Measurements from ENCODE around the gene LMNA.
"Not testable (repeated sequence)": the region's sequence is repeated elsewhere in the genome, so short reads cannot be mapped to it uniquely, and the experiment has no call there.

The LMNA gene

DNA sequence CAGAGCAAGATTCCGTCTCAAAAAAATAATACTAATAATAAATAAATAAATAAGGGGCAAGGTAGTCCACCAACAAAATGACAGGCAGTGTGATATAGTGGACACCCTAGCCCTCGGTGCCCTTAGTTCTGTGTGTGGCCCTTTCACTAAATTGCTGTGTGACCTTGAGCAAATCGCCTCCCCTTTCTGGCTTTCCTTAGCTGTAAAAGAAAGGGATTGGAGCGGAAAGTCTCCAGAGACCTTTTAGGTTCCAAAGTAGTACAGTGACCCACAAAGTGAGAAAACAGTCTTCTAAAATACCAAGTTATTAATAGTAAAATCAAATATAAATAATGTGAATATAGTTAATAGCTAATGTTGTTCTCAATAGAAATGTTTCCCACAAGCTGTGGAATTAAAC lies 7.6 kb downstream of the LMNA start:
- no peak for DNase-seq

DNA sequence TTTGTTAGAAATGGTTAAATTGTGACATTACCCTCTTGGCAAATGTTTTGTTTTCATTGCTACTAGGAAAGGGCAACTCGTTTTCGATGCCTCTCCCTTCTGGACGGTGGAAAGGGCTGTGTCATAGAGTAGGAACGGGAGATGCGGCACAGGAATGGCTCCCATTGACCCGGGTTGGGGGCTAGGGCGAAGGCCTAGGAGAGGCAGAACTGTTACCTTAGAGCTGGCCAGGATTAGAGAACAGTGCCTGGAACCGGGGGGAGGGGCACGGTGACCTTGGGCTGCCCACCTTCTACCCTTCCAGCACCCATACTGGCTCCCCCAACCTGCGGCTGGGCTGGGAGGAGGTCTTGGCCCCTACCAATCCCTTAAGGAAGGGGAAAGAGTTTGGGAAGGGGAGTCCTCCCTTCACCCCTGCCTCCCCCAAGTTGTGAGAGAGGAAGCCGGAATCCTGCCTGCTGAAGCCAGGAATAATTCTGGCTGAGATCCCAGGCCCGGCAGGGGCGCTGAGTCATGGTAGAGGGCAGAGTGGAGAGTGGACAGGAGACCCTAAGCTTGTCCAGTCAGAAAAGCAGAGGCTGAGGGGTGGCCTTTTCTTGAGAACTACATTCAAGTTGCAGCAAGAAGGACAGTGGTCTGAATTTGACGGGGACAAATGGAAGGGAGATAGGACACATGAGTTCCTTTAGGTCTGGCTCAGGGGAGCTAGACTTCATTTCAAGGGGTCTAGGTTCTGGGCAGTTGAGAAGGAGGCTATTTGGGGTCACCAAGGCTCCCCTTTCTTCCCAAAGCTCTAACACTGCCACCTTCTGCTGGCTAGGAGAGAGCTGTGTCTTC lies 8.2 kb downstream of the LMNA start:
- DNase-seq = peak; percentile 95

DNA sequence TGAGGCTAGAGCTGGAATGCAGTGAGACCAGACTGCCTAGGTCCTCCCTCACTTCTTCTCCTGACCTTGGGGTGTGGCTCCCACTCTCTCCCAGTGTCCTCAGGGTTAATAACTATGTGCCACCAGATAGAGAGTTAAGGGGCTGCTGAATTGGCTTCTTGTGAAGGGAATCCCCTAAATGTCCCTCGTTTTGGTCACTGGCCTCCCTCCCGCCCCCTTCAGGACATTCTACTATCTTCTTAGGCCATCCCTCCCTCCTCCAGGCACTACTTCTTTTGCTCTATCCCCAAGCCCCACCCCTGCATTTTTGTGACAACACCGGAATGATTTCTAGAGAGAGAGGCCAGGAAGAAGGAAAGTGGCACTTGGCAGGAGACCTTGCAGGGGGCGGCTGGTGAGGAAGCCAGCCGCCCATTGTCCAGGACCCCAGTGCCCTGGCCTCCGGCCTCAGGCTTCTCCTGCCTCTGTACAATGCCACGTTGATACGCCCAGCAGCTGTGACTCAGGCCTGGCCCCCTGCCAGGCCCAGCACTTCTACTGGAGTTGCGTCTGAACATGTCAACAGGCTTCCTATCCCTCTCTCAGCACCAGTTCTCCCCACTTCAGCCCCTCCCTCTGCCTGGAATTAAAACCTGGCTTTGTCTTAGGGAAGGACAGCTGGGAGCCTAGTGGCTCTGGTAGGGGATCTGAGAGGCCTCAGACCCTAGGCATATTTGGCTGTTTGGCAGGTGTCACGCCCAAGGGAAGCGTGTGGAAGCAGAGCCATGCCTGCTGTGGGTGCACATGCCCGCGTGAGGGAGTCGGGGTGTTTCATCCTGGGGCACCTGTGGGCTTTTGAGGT lies 9.1 kb downstream of the LMNA start:
- peak; percentile 98 for DNase-seq

DNA sequence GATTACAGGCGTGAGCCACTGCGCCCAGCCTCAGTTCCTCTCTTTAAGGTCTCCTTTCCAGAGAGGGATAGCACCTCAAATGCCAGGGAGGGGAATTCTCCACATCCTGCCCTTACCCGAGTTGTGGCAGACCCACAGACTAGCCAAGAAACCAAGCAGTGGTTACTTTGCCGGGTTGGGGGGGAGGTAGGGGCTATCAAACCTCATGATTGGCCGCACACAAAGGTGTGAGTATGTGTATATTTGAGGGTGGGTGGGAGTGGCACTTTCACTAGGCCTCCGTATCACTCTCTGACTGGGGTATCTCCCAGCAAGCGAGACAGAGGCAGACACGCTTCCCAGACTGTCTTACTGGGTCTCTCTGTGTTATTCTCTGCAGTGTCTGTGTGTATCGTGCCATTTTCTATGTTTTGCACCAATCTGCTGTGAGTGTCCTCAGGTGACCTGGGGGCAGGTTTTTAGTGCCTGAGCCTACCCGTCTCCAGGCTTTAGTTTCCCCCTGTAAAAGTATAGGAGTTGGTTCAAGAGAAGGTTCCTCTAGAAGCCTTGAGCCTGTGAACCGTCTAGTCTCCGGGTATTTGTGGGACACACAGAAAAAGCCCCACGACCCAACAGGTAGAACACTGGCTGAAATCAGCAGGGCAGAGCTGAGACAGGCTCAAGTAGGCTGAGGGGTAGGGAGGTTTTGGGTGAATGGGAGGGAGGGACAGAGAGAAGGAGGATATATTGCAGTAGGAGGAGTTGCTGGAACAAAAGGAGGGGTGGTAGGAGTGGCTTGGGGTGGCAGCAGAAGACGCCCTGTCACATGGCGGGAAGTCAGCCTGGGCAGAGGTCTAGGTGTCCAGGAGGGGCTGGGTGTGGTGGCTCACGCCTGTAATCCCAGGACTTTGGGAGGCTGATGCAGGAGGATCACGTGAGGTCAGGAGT lies 10.3 kb downstream of the LMNA start:
- no peak for DNase-seq

DNA sequence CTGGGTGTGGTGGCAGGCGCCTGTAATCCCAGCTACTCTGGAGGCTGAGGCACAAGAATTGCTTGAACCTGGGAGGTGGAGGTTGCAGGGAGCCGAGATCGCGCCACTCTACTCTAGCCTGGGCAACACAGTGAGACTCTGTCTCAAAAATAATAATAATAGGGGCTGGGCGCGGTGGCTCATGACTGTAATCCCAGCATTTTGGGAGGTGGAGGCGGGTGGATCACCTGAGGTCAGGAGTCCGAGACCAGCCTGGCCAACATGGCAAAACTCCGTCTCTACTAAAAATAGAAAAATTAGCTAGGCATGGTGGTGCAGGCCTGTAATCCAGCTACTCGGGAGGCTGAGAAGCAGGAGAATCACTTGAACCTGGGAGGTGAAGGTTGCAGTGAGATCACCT lies 11.0 kb downstream of the LMNA start:
- DNase-seq = not testable (repeated sequence)

DNA sequence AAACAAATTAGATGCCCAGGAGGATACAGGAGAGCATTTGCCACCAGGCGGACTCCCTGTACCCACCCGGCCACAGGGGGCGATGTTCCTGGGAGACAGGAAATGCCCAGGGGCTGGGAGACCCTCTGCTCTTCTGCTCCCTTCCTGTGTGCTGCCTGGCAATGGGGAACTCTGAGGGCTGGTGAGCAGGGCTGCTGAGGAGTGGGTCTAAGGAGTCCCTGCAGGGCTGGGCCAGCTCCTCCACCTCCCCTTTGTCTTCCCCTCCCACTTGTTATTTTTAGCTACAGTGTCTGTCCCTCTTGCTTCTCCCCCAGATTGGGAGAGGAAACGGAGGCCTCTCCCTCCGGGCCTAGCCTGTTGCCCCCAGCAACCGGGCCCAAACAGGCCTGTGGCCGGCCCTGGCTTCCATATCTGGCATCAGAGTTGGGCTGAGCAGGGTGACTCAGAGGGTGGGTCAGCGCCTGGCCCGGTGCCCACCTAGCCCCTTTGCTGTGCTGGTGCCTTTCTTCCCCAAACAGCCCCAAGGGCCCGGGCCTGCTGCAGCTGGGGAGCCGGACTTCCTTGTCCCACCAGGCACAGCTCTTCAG lies 11.6 kb downstream of the LMNA start:
- peak; percentile 99 for DNase-seq

DNA sequence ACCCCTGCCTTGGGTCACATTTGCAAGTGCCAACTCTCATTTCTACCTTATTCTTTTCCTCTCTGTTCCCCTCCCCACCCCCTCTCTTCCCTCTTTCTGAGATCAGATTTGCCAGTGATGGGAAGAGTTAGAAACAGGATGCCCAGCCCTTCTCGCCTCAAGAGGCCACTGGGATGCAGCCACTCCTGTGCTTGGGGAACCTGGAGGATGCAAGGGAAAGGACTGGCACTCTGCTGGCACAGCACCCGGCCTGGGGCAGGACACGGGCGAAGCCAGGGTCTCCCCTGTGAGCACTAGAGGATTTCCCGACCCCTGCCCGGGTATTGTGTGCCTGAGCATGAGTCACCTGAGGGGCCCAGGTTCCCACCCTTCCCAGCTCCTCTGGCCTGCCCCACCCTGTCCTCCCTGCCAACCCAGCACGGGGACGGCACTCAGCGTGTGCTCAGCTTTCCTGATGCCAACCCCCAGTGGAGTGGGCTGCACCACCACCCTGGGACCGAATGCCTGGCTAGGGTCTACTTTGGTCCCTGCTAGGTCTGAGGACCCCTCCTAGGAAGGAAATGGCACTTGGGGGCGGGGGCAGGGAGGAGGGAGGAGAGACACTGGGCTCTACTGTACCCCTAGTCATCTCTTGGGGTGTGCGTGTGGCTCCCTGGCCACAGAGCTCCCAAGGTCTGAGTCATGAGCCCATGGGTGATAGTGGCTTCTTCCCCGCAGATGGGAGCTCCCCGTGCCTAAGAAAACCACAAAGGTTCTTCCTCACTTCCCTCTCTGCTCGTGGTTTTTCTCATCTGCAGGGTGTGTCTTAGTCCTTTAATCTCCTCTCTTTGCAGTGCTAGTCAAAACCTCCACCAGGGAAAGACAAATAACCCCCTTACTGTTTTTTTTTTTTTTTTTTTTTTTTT lies 12.4 kb downstream of the LMNA start:
- peak; percentile 93 for DNase-seq

DNA sequence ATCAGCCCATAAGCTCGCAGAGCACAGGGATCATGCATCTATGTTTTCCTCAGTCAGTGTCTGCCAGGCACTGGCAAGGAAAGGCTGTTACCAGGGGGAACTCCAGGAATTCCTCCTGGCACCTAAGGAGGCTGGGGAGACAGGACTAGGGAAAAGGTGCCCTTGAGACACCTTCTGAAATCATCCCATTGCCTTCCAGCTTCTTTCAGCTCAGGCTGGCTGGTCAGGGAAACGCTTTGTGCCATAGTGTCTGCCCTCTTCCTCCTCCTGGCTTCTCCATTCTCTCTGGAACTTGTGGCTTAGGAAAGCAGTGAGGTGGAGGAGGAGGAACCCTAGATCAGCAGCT lies 13.8 kb downstream of the LMNA start:
- DNase-seq = no peak

DNA sequence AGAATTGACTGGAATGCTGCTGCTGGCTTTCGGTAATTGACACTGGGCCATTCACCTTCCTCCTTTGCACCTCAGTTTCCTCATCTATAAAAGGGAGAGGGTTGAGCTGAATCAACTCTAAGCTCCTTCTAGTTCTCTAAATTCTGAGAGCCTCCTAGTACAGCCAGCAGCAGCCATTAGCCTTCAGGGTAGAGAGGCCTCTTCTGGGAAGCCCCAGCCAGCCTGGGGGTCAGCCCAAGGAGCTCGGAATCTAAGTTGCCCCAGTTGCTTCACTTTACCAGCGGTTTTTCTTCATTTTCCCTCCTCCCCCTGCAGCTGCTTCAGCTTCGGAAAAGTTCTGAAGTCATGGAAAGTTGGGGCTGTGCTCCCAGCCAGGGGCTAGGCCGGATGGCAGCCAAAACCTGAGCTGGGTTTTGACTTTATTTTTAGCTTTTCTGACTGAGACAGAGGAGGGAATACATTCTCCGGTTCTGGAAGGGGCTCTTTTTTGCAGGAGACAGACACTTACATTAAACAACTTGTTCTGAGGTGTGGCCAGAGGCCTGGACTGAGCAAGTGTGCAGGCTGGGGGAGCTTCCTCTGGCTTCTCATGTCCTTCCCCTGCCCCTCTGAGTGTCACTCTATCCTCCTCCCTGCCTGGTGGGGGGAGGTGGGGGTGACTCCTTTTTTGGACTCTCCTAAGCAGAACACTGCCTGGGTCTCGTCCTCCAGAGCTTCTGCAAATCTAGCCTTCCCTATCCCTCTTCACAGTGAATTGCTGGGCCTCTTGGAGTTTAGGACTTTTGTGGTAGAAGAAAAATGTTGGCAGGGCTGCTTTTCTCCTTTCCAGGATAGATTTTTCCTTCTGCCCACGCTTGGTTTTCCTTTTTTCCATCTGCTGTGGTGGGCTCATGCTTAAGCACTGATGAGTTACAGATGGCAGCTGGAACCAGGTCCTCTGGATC lies 14.4 kb downstream of the LMNA start:
- peak; percentile 82 for DNase-seq

DNA sequence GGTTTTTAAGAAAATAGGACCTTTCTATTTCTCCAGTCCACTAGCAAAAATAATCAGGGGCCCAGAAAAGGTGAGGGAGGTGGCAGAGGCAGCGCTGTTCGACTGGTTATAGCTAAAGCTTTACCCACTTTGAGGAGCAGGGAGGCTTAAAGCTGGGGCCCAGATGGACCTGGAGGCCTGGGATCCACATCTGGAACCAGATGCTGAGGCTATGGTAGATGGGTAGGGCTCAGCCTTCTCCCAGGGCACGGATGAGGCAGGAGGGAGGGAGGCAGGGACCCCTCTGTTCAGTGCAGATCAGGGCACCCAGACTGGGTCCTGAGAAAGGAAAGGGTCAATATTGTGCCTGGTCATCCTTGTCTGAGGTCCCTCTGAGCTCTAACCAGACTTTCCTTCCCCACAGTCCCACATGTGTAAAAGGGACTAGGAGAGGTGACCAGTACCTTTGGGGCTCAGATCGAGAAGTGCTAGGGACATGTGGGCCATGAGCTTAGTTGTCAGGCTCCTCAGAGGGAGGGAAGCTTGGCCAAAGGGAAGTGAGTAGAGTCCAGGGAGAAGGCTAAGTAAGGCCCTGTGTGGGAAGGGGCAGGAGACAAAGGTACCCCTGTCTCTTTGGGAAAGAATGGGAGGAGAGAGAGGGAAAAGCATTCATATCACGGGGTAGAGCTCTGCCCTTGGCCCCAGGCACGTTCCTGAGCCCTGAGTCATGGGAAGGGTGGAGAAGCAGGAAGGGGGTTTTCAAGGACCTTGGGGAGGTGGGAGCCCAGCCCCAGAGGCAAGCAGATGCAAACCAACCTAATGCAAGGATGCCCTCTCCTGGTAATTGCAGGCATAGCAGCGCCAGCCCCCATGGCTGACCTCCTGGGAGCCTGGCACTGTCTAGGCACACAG lies 15.4 kb downstream of the LMNA start:
- DNase-seq = peak; percentile 99

DNA sequence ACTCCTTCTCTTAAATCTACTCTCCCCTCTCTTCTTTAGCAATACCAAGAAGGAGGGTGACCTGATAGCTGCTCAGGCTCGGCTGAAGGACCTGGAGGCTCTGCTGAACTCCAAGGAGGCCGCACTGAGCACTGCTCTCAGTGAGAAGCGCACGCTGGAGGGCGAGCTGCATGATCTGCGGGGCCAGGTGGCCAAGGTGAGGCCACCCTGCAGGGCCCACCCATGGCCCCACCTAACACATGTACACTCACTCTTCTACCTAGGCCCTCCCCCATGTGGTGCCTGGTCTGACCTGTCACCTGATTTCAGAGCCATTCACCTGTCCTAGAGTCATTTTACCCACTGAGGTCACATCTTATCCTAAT lies 16.0 kb downstream of the LMNA start:
- no peak for DNase-seq

DNA sequence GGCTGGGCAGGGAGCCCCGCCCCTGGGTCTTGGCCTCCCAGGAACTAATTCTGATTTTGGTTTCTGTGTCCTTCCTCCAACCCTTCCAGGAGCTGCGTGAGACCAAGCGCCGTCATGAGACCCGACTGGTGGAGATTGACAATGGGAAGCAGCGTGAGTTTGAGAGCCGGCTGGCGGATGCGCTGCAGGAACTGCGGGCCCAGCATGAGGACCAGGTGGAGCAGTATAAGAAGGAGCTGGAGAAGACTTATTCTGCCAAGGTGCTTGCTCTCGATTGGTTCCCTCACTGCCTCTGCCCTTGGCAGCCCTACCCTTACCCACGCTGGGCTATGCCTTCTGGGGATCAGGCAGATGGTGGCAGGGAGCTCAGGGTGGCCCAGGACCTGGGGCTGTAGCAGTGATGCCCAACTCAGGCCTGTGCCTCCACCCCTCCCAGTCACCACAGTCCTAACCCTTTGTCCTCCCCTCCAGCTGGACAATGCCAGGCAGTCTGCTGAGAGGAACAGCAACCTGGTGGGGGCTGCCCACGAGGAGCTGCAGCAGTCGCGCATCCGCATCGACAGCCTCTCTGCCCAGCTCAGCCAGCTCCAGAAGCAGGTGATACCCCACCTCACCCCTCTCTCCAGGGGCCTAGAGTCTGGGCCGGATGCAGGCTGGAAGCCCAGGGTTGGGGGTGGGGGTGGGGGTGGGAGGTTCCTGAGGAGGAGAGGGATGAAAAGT lies 20.4 kb downstream of the LMNA start:
- no peak for DNase-seq

DNA sequence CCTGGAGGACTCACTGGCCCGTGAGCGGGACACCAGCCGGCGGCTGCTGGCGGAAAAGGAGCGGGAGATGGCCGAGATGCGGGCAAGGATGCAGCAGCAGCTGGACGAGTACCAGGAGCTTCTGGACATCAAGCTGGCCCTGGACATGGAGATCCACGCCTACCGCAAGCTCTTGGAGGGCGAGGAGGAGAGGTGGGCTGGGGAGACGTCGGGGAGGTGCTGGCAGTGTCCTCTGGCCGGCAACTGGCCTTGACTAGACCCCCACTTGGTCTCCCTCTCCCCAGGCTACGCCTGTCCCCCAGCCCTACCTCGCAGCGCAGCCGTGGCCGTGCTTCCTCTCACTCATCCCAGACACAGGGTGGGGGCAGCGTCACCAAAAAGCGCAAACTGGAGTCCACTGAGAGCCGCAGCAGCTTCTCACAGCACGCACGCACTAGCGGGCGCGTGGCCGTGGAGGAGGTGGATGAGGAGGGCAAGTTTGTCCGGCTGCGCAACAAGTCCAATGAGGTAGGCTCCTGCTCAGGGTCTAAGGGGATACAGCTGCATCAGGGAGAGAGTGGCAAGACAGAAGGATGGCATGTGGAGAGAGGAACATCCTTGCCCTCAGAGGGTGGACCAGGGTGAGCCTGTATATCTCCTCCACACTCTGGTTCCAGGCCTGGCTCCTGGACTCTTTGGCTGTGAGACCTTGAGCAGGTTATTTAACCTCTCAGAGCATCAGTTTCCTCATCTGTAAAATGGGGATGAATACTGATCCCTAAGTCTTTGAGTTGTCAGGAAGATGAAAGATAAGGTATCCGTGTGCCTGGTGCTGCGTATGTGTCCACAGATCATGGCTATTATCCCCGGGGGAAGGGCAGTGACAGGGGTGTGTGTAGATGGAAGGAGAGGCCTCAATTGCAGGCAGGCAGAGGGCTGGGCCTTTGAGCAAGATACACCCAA lies 21.7 kb downstream of the LMNA start:
- no peak for DNase-seq

DNA sequence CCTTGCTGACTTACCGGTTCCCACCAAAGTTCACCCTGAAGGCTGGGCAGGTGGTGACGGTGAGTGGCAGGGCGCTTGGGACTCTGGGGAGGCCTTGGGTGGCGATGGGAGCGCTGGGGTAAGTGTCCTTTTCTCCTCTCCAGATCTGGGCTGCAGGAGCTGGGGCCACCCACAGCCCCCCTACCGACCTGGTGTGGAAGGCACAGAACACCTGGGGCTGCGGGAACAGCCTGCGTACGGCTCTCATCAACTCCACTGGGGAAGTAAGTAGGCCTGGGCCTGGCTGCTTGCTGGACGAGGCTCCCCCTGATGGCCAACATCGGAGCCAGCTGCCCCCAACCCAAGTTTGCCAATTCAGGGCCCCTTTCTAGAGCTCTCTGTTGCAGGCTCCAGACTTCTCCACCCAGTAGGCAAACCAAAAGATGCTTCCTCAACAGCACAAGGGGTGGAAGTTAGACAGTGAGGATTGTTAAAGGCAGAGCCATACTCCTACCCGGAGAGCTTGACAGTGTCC lies 22.5 kb downstream of the LMNA start:
- DNase-seq = no peak

DNA sequence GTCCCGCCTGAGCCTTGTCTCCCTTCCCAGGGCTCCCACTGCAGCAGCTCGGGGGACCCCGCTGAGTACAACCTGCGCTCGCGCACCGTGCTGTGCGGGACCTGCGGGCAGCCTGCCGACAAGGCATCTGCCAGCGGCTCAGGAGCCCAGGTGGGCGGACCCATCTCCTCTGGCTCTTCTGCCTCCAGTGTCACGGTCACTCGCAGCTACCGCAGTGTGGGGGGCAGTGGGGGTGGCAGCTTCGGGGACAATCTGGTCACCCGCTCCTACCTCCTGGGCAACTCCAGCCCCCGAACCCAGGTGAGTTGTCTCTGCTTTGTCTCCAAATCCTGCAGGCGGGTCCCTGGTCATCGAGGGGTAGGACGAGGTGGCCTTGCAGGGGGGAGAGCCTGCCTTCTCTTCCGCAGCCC lies 24.0 kb downstream of the LMNA start:
- no peak for DNase-seq

DNA sequence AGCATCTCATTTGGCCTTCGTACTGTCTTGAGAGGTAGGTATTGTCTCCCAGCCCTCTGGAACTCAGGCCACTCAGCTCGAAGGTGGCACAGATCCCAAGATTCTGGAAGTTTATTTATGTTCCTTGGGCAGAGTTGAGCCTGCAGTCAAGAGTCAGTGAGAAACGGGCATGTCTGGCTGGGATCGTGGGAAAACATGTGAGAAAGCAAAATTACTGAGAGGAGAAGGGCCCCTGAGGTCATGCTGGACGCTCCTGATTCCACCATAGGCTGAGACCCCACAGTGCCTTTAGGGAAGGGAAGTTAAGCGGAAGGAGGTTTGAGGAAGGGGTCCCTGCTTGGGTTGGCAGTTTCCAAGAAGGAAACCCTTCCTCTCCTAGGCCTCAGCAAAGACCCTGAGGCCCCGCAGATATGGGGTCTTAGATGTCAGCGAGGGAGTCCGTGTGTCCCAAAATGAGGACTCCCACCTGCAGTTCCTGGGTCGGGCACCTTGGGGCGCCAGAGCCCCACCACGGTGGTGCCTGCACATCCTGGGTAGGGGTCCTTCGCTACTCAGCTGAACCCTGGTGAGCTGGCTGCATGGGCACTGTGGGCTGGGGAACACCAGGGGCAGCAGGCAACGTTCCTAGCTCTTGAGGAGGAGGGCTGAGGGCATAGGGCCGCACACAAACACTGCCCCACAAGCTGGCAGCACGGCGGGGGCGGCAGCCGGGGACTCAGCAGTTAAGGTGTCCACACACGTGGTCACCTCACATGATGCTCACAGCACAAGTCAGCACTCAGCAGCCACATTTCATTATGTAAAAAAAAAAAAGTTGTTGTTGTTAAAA lies 26.6 kb downstream of the LMNA start:
- DNase-seq = no peak
